NCI-H128 (cell line): ENCODE data around the gene LAD1.

Experiments
- DNase-seq: peaks from one replicate; lab custom pipeline; 2025; ENCODE audit not compliant: unreplicated experiment; lab: John Stamatoyannopoulos, UW

Gene LAD1

DNA sequence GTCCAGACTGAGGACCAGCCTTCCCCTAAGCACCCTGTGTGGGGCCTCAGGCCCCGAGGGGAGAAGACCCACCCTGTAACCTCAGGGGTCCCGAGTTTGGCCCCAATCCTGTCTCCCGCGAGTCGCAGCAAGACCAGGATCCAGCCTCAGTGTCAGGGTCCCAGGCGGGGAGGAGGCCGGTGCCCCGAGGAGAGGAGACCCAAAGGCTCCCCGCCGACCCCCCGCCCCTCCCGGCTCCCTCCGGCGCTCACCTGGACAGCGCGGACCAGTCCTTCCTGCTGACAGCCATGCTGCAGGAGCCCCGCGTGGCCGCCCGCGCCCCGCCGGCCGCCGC lies at the start of gene LAD1:
Gene LAD1, minus strand, starts transcription at position 307 of the 334 bp plus-strand sequence. Its CDS starts 18 bp downstream, at position 289.
- DNase-seq = no peak

DNA sequence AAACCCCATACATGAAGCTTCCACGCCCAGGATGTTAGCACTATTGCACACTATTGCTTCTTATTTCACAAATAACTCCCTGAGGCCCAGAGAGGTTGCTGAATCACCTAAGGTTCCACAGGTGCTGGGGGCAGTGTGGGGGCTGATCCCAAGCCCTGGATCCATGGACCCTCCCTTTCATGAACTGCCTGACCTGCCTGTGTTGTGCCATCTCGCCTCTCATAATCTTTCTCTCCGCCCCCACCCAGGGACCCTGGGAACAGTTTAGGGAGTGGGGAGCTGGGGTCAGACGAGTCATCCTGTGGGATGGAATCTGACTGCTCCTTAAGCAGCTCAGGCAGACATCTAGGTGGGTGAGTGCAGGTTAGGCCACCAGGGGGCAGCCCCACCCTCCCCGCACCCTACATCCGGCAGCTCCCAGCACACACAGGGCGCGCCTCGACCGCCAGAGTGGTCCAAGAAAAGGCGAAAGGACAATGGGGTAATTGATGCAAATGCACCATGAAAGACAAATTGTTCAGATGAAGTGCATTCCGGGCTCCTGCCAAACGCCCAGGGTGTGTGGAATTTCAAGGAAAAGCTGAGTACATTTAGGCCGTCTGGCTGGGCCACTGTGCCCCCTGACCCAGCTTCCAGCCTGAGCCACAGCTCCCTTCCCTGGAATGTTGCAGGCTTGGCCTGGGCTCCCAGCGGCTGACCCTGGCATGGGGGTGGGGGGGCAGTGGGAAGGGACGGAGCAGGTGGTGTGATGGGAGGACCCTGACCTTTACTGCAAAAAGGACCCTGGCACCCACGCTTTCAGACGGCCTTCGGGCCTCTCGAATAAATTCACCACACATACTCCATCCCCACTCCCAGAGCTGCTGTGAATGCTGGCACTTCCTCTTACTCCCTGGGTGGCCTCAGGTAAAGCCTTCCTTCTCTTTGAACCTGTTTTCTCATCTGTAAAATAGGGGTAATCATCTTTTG lies 49.1 kb upstream of the LAD1 start:
- DNase-seq = no peak

DNA sequence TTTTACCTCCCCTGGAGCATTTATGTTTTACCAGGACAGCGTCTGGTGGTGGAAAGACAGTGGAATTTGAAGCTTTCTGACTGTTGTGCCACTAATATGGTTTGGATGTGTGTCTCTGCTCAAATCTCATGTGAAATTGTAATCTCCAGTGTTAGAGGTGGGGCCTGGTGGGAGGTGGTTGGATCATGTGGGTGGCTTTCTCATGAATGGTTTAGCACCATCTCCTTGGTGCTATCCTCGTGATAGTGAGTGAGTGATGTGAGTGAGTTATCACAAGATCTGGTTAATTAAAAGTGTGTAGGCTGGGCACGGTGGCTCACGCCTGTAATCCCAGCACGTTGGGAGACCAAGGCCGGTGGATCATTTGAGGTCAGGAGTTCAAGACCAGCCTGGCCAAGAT lies 46.2 kb upstream of the LAD1 start:
- DNase-seq = no peak

- no peak for DNase-seq
Observed at GRCh38 chr1:201444792-201445191, 45.7 kb upstream of the LAD1 start.

DNA sequence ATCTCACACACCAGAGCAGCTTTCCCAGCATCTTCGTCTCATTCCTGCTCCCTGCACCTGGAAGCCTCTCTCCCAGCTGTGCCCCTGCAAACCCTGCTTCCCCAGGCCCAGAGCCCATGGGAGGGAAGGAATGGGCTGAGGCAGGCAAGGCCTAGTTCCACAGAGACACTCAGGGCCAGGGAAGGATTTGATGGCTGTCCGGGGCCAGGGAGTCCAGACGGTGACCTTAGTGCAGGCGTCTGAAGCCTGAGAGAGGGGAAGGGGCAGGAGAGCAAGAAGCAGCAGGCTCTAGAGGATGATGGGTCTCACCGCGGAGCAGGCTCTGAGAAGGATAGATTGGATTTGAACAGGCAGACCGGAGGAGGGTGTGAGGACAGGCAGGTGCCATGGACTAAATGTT lies 44.6 kb upstream of the LAD1 start:
- DNase-seq = no peak

GRCh38 chr1:201436969-201437368 lies 37.8 kb upstream of the LAD1 start:
- DNase-seq = no peak

DNA sequence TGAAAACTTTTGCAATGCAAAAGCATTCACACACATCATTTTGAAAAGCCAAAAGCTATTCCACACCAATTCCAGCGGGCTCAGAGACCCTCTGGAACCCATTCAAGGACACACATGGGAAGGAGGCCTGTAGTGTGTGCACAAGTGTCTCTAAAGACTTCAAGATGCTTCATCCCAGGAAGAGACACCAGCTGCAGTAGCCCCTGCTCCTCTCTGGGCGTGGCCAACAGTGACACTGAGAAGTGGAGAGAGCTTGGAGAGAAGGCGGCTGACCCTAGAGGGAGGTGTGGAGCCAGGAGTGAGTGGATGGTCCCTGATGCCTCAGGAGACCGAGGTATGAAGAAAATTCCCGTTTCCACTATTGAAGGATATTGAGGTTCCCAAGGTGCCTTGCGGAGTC lies 37.3 kb upstream of the LAD1 start:
- no peak for DNase-seq

DNA sequence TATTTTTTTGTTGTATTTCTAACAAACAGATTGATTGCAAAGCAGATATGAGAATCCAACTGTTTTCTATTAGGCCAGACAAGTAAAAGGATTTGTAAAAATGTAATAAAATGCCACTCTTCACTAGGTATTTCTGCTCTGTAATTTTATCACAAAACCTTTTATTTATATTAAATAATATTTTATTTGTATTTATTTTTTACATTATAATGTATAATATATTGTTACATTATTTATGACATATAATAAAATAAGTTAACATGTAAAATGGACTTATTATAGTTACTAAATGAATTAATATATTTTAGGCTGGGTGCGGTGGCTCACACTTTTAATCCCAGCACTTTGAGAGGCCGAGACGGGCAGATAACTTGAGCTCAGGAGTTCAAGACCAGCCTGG lies 35.1 kb upstream of the LAD1 start:
- DNase-seq = no peak

GRCh38 chr1:201433609-201434008 lies 34.5 kb upstream of the LAD1 start:
- no peak for DNase-seq

- no peak for DNase-seq
Observed at GRCh38 chr1:201430776-201431175, 31.7 kb upstream of the LAD1 start.

- DNase-seq = no peak
Observed at GRCh38 chr1:201429736-201430501, 30.8 kb upstream of the LAD1 start.

DNA sequence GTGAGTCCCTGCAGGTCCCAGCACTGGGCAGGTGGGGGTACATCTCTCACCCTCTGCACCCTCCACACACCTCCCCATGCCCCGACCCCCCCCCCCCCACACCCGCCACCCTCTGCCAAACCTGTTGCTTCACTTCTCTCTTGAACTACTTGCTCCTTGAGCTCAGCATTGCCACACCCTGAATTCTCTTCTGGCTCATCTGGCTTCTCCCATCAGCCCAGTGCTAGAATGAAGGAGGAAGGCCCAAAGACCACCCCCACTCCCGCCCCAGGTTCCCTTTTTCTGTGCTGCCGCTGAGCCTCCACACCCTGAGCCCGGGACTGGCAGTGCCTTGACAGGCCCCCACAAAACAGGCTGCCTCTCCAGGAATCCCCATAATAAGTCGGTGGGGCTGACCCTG lies 28.8 kb upstream of the LAD1 start:
- no peak for DNase-seq

GRCh38 chr1:201426479-201427310 lies 27.6 kb upstream of the LAD1 start:
- no peak for DNase-seq

DNA sequence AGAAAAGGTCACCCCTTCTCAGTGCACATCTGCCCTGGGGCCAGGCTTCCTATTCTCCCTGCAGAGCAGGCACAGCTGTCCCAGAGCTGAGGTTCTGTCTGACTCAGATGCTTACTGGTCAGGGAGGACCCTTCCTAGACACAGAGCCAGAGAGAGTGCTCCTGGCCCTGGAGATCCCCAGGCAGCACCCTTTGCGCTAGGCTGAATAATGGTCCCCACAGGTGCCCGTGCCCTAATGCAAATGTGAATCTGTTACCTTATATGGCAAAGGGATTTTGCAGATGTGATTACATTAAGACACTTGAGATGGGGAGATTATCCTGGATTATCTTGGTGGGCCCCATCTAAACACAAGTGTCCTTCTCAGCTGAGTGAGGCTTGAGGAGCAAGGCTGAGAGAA lies 25.0 kb upstream of the LAD1 start:
- DNase-seq = no peak

GRCh38 chr1:201423655-201424054 lies 24.5 kb upstream of the LAD1 start:
- no peak for DNase-seq

- no peak for DNase-seq
Observed at GRCh38 chr1:201422436-201423030, 23.4 kb upstream of the LAD1 start.

DNA sequence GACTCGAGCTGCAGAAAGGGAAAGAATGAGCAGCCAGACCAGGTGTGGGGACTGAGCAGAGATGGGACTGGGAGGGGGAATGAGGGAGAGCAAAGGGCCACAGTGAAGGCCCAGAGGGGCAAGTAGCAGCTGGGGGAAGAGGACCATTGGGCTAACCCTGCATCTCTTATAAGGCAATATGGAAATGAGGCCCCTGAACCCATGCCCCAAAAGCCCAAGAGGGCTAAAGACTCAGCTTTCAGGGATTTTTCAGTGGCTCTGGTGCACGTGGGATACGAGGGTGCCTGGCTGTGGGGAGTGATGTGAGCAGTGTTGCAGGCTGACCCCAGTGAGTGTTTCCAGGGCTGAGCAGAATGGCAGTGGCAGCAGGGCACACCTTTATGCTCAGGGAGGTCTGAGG lies 22.9 kb upstream of the LAD1 start:
- DNase-seq = no peak

- DNase-seq = no peak
Observed at GRCh38 chr1:201421041-201421440, 21.9 kb upstream of the LAD1 start.

DNA sequence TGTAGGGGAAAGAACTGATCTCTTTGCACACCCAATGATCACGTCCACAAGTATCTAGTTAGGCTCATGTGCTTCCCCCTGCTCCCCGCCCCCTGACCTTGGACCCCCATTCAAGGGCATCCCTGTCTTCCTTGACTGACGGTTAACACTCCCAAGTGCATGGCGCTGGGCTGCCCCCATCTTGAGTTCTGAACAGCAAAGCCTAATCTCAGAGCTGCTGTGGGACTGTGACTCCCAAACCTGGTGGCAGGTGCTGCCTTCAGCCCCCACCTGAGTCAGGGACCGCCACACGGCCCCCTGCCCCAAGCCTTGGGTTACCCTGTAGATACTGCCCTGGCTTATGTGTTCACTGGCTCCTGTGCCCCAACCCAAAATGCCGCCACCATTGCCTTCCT lies 21.5 kb upstream of the LAD1 start:
- DNase-seq = no peak

- DNase-seq = no peak
Observed at GRCh38 chr1:201419746-201420607, 20.9 kb upstream of the LAD1 start.
